ENCODE measurements around the gene GP5. TPM values are rescaled to one million over a fixed set of nuclear protein-coding genes. Genes with fewer than 3 reads are reported as not detected.

Gene GP5
- polyA plus RNA-seq, 3 donors, result 0.12 TPM; not detected in 2

DNA sequence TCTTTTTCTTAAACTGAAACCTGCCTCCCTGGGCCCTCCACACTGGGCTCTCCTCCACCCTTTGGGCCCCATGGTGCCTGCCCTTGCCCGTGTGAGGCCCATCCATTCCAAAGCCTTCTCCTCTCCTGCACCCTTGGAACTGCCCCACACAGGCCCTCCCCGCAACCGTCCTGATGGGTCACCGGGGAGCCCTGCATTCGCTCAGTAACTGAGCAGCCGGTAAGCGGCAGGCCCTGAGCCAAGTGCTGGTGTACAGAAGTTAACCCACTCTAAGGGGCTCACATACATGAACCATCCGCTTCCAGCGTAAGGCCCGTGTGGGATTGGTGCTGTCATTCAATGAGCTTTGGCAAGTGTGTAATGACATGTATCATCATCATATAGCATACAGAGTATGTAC, 24.1 kb downstream of the GP5 start:
- TF ChIP-seq, protein P1, sequence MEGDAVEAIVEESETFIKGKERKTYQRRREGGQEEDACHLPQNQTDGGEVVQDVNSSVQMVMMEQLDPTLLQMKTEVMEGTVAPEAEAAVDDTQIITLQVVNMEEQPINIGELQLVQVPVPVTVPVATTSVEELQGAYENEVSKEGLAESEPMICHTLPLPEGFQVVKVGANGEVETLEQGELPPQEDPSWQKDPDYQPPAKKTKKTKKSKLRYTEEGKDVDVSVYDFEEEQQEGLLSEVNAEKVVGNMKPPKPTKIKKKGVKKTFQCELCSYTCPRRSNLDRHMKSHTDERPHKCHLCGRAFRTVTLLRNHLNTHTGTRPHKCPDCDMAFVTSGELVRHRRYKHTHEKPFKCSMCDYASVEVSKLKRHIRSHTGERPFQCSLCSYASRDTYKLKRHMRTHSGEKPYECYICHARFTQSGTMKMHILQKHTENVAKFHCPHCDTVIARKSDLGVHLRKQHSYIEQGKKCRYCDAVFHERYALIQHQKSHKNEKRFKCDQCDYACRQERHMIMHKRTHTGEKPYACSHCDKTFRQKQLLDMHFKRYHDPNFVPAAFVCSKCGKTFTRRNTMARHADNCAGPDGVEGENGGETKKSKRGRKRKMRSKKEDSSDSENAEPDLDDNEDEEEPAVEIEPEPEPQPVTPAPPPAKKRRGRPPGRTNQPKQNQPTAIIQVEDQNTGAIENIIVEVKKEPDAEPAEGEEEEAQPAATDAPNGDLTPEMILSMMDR (IDR thresholded peaks at IDR 0.05), result no peak
- Mint-ChIP-seq H3K9me3 (peaks cover 0 to 2% (median 0%) of the 10 kb centered on the region in 7 donors), H3K27me3 (ENCODE audit: low read depth in 3 of 3) (peaks cover 20 to 34% (median 30%) of the 10 kb centered on the region in 3 donors), H3K36me3 (no peaks in the 10 kb centered on the region), H3K27ac (no peak overlapping the region), H3K4me1 (no peaks in the 10 kb centered on the region), H3K4me3 (no peak overlapping the region)
- intact Hi-C loops (cut with micrococcal nuclease), result no loop called here
- Histone ChIP-seq H3K27me3 (ENCODE audit: control insufficient read depth in 2 of 2, insufficient read depth in 2 of 2, low read length in 2 of 2) (peaks cover 0 to 10% of the 10 kb centered on the region in 2 donors), H3K27ac (ENCODE audit: low read depth in 1 of 2, low read length in 2 of 2) (no peak overlapping the region), H4K20me1 (ENCODE audit: insufficient read depth, low read length) (no peaks in the 10 kb centered on the region), H3K4me2 (replicated peaks; ENCODE audit: extremely low read depth, low read length, poor library complexity, severe bottlenecking) (no peak overlapping the region), H3K4me1 (ENCODE audit: control insufficient read depth in 1 of 2, insufficient read depth in 2 of 2, low read length in 2 of 2) (no peaks in the 10 kb centered on the region), H3K9me3 (replicated peaks in 1 of 2; ENCODE audit: control insufficient read depth in 1 of 2, insufficient read depth in 1 of 2, low read length in 2 of 2) (no peaks in the 10 kb centered on the region), H3K9ac (ENCODE audit: insufficient read depth, low read length, poor library complexity, severe bottlenecking) (no peak overlapping the region), H2AFZ (ENCODE audit: insufficient read depth, low read depth, low read length, poor library complexity, severe bottlenecking) (no peak overlapping the region), H3K79me2 (ENCODE audit: insufficient read depth, low read length) (no peaks in the 10 kb centered on the region), H3K36me3 (replicated peaks in 1 of 2; ENCODE audit: control insufficient read depth in 1 of 2, insufficient read depth in 2 of 2, low read length in 2 of 2) (no peaks in the 10 kb centered on the region), H3K4me3 (replicated peaks in 1 of 3; ENCODE audit: low read depth in 2 of 3, low read length in 3 of 3) (no peak overlapping the region)
- 97% methylated on average over 7 of the region's 10 CpGs for WGBS (ENCODE audit: insufficient coverage)
- no peak for DNase-seq

DNA sequence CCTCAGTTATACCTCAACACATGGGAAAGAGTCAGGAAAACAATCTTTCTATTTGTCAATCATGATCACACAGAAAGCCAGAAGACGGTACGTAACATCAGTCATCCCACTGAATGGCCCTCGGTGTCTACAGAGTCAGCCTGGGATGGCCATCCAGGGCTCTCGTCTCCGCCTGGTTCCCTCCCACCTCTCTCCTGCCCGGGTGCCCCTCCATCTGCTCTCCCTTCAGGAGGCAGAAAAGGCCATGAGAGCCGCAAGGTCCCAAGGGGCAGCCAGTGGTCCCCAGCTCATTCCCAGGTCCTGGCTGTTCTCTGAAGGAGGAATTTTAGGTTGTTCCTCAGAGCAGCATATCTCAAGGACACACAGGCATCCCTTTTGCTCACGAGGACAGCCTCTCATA, 25.2 kb downstream of the GP5 start:
- H3K36me3 ChIP-seq (replicated peaks in 1 of 2; ENCODE audit: control insufficient read depth in 1 of 2, insufficient read depth in 2 of 2, low read length in 2 of 2), result no peaks in the 10 kb centered on the region
- TF ChIP-seq, protein P1 (IDR thresholded peaks at IDR 0.05), result no peak
- Mint-ChIP-seq H3K4me3 (no peak overlapping the region), H3K9me3 (peaks cover 0 to 2% (median 0%) of the 10 kb centered on the region in 7 donors), H3K27ac (no peak overlapping the region), H3K4me1 (no peaks in the 10 kb centered on the region), H3K27me3 (ENCODE audit: low read depth in 3 of 3) (peaks cover 26 to 42% (median 37%) of the 10 kb centered on the region in 3 donors), H3K36me3 (no peaks in the 10 kb centered on the region)
- H3K9ac ChIP-seq (ENCODE audit: insufficient read depth, low read length, poor library complexity, severe bottlenecking), result no peak overlapping the region
- intact Hi-C loops (cut with micrococcal nuclease), result no loop called here
- H3K79me2 ChIP-seq (ENCODE audit: insufficient read depth, low read length), result no peaks in the 10 kb centered on the region
- H3K27me3 ChIP-seq (ENCODE audit: control insufficient read depth in 2 of 2, insufficient read depth in 2 of 2, low read length in 2 of 2), result peaks cover 0 to 20% of the 10 kb centered on the region in 2 donors
- H3K4me1 ChIP-seq (ENCODE audit: control insufficient read depth in 1 of 2, insufficient read depth in 2 of 2, low read length in 2 of 2), result no peaks in the 10 kb centered on the region
- H3K9me3 ChIP-seq (replicated peaks in 1 of 2; ENCODE audit: control insufficient read depth in 1 of 2, insufficient read depth in 1 of 2, low read length in 2 of 2), result no peaks in the 10 kb centered on the region
- 71% methylated on average over 6 of the region's 8 CpGs for WGBS (ENCODE audit: insufficient coverage)
- H3K4me3 ChIP-seq (replicated peaks in 1 of 3; ENCODE audit: low read depth in 2 of 3, low read length in 3 of 3), result no peak overlapping the region
- H3K4me2 ChIP-seq (replicated peaks; ENCODE audit: extremely low read depth, low read length, poor library complexity, severe bottlenecking), result no peak overlapping the region
- H3K27ac ChIP-seq (ENCODE audit: low read depth in 1 of 2, low read length in 2 of 2), result no peak overlapping the region
- H2AFZ ChIP-seq (ENCODE audit: insufficient read depth, low read depth, low read length, poor library complexity, severe bottlenecking), result no peak overlapping the region
- no peak for DNase-seq
- H4K20me1 ChIP-seq (ENCODE audit: insufficient read depth, low read length), result no peaks in the 10 kb centered on the region
